OCI-LY1 (cell line): ENCODE measurements around the gene CNOT4.

ENCODE experiments used
- H2AFZ ChIP-seq: fragments of 200-600 bp; sonication (generic), shearing (Covaris generic); 2 replicates; pipeline ENCODE4 v1.6.0; 2014; ENCODE audit warnings: antibody characterized with exemption, mild to moderate bottlenecking, low read length
- H3F3A ChIP-seq: fragments of 200-600 bp; sonication (generic), shearing (Covaris generic); 2 replicates; pipeline ENCODE4 v1.6.0; 2014; ENCODE audit warnings: mild to moderate bottlenecking, antibody characterized with exemption, low read length, moderate library complexity; ENCODE audit not compliant: insufficient read depth
- H3K27ac ChIP-seq: fragments of 200-600 bp; sonication (generic); 2 replicates; pipeline ENCODE4 v1.5.1; 2014; ENCODE audit warnings: low read length, mixed run types, mild to moderate bottlenecking, low read depth; ENCODE audit not compliant: poor library complexity, severe bottlenecking
- H3K27me3 ChIP-seq: fragments of 200-600 bp; sonication (generic); 2 replicates; pipeline ENCODE4 v1.6.0; 2014; ENCODE audit warnings: antibody characterized with exemption, mild to moderate bottlenecking, low read length, moderate library complexity; ENCODE audit not compliant: insufficient read depth
- H3K36me3 ChIP-seq: fragments of 200-600 bp; sonication (generic); 2 replicates; pipeline ENCODE4 v1.6.1; 2014; ENCODE audit warnings: mild to moderate bottlenecking, antibody characterized with exemption, low read length, moderate library complexity, mixed read lengths; ENCODE audit not compliant: insufficient read depth
- H3K4me1 ChIP-seq: fragments of 200-600 bp; sonication (generic); 2 replicates; pipeline ENCODE4 v1.5.1; 2014; ENCODE audit warnings: mild to moderate bottlenecking, low read length, moderate library complexity; ENCODE audit not compliant: insufficient read depth, severe bottlenecking
- H3K4me2 ChIP-seq: fragments of 200-600 bp; sonication (generic), shearing (Covaris generic); 2 replicates; pipeline ENCODE4 v1.6.1; 2014; ENCODE audit warnings: low read length
- H3K4me3 ChIP-seq: fragments of 200-600 bp; sonication (generic); 2 replicates; pipeline ENCODE4 v1.5.1; 2014; ENCODE audit warnings: low read length, low read depth, mild to moderate bottlenecking, mixed read lengths; ENCODE audit not compliant: poor library complexity, severe bottlenecking
- H3K79me2 ChIP-seq: fragments of 200-600 bp; shearing (Covaris generic); 2 replicates; pipeline ENCODE4 v1.6.1; 2016; ENCODE audit warnings: mixed run types, low read length, mixed read lengths; ENCODE audit not compliant: insufficient read depth
- H3K9ac ChIP-seq: fragments of 200-600 bp; sonication (generic), shearing (Covaris generic); 2 replicates; pipeline ENCODE4 v1.6.1; 2014; ENCODE audit warnings: mild to moderate bottlenecking, low read length, mixed read lengths
- H3K9me2 ChIP-seq: fragments of 200-600 bp; sonication (generic), shearing (Covaris generic); 2 replicates; pipeline ENCODE4 v1.6.1; 2014; ENCODE audit warnings: low read depth, mild to moderate bottlenecking, low read length, mixed read lengths
- H3K9me3 ChIP-seq: fragments of 200-600 bp; shearing (Covaris generic); 2 replicates; pipeline ENCODE4 v1.6.1; 2014; ENCODE audit warnings: low read length, mixed read lengths
- H4K20me1 ChIP-seq: fragments of 200-600 bp; sonication (generic), shearing (Covaris generic); 2 replicates; pipeline ENCODE4 v1.6.0; 2016; ENCODE audit warnings: mild to moderate bottlenecking, low read length; ENCODE audit not compliant: insufficient read depth
- EZH2 ChIP-seq: fragments of 200-600 bp; sonication (generic), shearing (Covaris generic); IDR thresholded peaks from 2 replicates; pipeline ENCODE4 v1.8.0; 2017; ENCODE audit warnings: borderline replicate concordance, mixed run types, mild to moderate bottlenecking, antibody characterized with exemption, low read length, moderate library complexity, mixed read lengths
- TF ChIP-seq, protein P1 (sequence below): fragments of 200-600 bp; sonication (generic), shearing (Covaris generic); IDR thresholded peaks from 2 replicates; pipeline ENCODE4 v1.5.1; 2017; ENCODE audit warnings: mild to moderate bottlenecking, antibody characterized with exemption, low read length, moderate library complexity, mixed read lengths

Gene CNOT4

GRCh38 chr7:135333946-135334345 lies 176.0 kb downstream of the CNOT4 start:
- Histone ChIP-seq H3K9me2 (no peaks in the 10 kb centered on the region), H3K36me3 (no peaks in the 10 kb centered on the region), H3F3A (no peaks in the 10 kb centered on the region), H3K9me3 (no peaks in the 10 kb centered on the region), H3K27ac (no peak overlapping the region), H3K27me3 (0 out of 2 replicates have a peak, but pooled peaks cover 3% of the 10 kb centered on the region), H2AFZ (no peak overlapping the region), H3K9ac (no peak overlapping the region), H4K20me1 (no peaks in the 10 kb centered on the region), H3K4me2 (no peak overlapping the region), H3K4me3 (no peak overlapping the region), H3K4me1 (no peaks in the 10 kb centered on the region), H3K79me2 (no peaks in the 10 kb centered on the region)
- TF ChIP-seq EZH2, result no peak
- TF ChIP-seq, protein P1, sequence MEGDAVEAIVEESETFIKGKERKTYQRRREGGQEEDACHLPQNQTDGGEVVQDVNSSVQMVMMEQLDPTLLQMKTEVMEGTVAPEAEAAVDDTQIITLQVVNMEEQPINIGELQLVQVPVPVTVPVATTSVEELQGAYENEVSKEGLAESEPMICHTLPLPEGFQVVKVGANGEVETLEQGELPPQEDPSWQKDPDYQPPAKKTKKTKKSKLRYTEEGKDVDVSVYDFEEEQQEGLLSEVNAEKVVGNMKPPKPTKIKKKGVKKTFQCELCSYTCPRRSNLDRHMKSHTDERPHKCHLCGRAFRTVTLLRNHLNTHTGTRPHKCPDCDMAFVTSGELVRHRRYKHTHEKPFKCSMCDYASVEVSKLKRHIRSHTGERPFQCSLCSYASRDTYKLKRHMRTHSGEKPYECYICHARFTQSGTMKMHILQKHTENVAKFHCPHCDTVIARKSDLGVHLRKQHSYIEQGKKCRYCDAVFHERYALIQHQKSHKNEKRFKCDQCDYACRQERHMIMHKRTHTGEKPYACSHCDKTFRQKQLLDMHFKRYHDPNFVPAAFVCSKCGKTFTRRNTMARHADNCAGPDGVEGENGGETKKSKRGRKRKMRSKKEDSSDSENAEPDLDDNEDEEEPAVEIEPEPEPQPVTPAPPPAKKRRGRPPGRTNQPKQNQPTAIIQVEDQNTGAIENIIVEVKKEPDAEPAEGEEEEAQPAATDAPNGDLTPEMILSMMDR, result no peak

DNA sequence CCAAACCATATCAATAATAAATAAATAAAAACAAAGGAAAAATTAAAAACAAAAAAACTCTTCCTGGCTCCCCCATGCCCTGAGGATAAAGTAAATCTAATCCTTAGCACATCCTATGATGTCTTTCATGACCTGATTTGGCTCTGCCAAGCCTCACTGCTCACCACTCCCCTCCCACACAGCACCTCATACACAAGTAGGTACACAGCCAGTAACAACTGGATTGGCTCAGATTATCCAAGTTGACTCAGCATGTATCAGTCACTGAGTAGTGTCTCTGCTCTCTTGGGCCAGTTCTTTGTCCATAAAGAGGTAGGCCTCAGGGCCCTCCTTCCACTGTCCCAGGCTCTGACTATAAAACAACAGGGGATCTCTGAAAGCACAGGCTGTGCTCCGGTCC lies 176.7 kb downstream of the CNOT4 start:
- Histone ChIP-seq H3K79me2 (no peaks in the 10 kb centered on the region), H3K9me3 (no peaks in the 10 kb centered on the region), H4K20me1 (no peaks in the 10 kb centered on the region), H3K9me2 (no peaks in the 10 kb centered on the region), H3K4me1 (no peaks in the 10 kb centered on the region), H3K27ac (no peak overlapping the region), H3K27me3 (0 out of 2 replicates have a peak, but pooled peaks cover 3% of the 10 kb centered on the region), H2AFZ (no peak overlapping the region), H3K9ac (no peak overlapping the region), H3F3A (no peaks in the 10 kb centered on the region), H3K4me3 (no peak overlapping the region), H3K4me2 (no peak overlapping the region), H3K36me3 (no peaks in the 10 kb centered on the region)
- TF ChIP-seq EZH2, result no peak
- TF ChIP-seq, protein P1, result no peak

GRCh38 chr7:135330088-135330487 lies 179.8 kb downstream of the CNOT4 start:
- Histone ChIP-seq H3K4me3 (no peak overlapping the region), H3K27ac (no peak overlapping the region), H3K4me1 (no peaks in the 10 kb centered on the region), H3K9me3 (no peaks in the 10 kb centered on the region), H3K9me2 (no peaks in the 10 kb centered on the region), H3K9ac (no peak overlapping the region), H3K79me2 (no peaks in the 10 kb centered on the region), H3F3A (no peaks in the 10 kb centered on the region), H3K27me3 (0 out of 2 replicates have a peak, but pooled peaks cover 3% of the 10 kb centered on the region), H4K20me1 (no peaks in the 10 kb centered on the region), H3K4me2 (no peak overlapping the region), H3K36me3 (no peaks in the 10 kb centered on the region), H2AFZ (no peak overlapping the region)
- TF ChIP-seq, protein P1, result no peak
